ENCODE results near the gene SELENON. TPM values are rescaled to one million over a fixed set of nuclear protein-coding genes. Genes with fewer than 3 reads are reported as not detected.

SELENON gene
- total and polyA plus RNA-seq, 9 of the 15 experiments (the other 6 are each of a cell fraction or from before 2014, with no cell fraction given) = 0.43 to 26.7 (median 7.0) TPM

DNA sequence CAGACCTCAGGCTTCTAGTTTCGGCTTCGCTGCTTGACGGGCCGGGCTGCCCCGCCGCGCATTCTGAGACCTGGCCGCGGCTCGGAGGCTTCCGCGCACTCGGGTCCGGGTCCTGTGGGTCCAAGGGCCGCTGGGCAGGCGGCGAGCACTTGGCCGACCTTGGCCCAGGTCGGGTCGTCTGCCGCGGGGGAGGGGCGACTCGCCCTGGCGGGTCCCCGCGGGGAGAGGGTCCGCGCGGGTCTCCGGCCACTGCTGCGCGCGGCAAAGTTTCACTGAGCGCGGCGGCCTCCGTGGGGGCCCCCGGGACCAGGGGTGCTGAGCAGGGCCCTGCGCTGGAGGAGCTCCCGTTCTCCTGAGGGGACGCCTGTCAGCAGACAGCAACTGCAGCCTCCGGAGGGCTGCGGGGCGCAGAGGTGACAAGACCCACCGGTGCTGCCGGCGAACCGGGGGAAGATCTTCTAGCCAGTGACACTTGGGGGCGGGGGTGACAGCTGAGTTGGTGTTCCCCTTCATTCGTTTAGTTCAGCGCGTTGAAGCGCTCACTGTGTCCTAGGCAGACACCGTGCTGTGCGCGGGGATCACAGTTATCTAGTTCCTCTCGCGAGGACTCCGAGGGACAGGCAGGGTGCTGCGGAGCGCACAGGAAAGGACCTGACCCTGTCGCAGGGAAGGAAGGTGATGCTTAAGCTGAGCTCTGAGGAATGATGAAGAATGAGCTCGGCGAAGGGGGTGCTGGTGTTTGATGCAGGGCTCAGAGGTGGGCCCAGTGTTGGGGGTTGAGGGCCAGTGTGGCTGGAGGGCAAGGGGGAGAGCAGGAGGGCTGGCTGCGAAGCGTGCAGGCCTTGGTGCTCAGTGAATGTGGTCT, 20.5 kb downstream of the SELENON start (continued):
- TF ChIP-seq TEAD4 (IDR thresholded peaks at IDR 0.05; ENCODE audit: low read length) = no peak
- TF ChIP-seq TEAD4 (CRISPR knock-in tag; IDR thresholded peaks at IDR 0.05; ENCODE audit: borderline replicate concordance) = no peak
- TF ChIP-seq BMI1 (IDR thresholded peaks at IDR 0.05; ENCODE audit: low read length) = no peak
- no peak for TF ChIP-seq CBFA2T3 (IDR thresholded peaks at IDR 0.05)
- TF ChIP-seq HNRNPK (IDR thresholded peaks at IDR 0.05; ENCODE audit: low read depth, low read length, poor library complexity, severe bottlenecking) = no peak
- TF ChIP-seq, protein P1, sequence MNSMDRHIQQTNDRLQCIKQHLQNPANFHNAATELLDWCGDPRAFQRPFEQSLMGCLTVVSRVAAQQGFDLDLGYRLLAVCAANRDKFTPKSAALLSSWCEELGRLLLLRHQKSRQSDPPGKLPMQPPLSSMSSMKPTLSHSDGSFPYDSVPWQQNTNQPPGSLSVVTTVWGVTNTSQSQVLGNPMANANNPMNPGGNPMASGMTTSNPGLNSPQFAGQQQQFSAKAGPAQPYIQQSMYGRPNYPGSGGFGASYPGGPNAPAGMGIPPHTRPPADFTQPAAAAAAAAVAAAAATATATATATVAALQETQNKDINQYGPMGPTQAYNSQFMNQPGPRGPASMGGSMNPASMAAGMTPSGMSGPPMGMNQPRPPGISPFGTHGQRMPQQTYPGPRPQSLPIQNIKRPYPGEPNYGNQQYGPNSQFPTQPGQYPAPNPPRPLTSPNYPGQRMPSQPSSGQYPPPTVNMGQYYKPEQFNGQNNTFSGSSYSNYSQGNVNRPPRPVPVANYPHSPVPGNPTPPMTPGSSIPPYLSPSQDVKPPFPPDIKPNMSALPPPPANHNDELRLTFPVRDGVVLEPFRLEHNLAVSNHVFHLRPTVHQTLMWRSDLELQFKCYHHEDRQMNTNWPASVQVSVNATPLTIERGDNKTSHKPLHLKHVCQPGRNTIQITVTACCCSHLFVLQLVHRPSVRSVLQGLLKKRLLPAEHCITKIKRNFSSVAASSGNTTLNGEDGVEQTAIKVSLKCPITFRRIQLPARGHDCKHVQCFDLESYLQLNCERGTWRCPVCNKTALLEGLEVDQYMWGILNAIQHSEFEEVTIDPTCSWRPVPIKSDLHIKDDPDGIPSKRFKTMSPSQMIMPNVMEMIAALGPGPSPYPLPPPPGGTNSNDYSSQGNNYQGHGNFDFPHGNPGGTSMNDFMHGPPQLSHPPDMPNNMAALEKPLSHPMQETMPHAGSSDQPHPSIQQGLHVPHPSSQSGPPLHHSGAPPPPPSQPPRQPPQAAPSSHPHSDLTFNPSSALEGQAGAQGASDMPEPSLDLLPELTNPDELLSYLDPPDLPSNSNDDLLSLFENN (IDR thresholded peaks at IDR 0.05; ENCODE audit: low read depth in 2 of 2, low read length in 2 of 2) = 0 out of 4 replicates have a peak, but pooled peaks of 1 of the 2 experiments have one; percentile 28
- peak; percentile 32 for TF ChIP-seq CHD1 (IDR thresholded peaks at IDR 0.05; ENCODE audit: low read length)
- TF ChIP-seq ZNF24 (IDR thresholded peaks at IDR 0.05) = no peak; the same call in none of the 2 replicates
- peak; percentile 72 for TF ChIP-seq U2AF1 (optimal IDR thresholded peaks at IDR 0.05; ENCODE audit: low read depth, low read length)
- TF ChIP-seq FOSL1 (tag; conservative IDR thresholded peaks at IDR 0.05) = no peak
- 0 out of 2 replicates have a peak, but pooled peaks have one; percentile 23 for TF ChIP-seq DPF2 (IDR thresholded peaks at IDR 0.05)
- TF ChIP-seq FOXP1 (CRISPR knock-in tag; IDR thresholded peaks at IDR 0.05) = peak; percentile 59; the same call in 1 of the 2 replicates
- TF ChIP-seq, protein P2, sequence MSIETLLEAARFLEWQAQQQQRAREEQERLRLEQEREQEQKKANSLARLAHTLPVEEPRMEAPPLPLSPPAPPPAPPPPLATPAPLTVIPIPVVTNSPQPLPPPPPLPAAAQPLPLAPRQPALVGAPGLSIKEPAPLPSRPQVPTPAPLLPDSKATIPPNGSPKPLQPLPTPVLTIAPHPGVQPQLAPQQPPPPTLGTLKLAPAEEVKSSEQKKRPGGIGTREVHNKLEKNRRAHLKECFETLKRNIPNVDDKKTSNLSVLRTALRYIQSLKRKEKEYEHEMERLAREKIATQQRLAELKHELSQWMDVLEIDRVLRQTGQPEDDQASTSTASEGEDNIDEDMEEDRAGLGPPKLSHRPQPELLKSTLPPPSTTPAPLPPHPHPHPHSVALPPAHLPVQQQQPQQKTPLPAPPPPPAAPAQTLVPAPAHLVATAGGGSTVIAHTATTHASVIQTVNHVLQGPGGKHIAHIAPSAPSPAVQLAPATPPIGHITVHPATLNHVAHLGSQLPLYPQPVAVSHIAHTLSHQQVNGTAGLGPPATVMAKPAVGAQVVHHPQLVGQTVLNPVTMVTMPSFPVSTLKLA (conservative IDR thresholded peaks at IDR 0.05) = peak in 1 of 2 experiments; percentile 33; a peak in 1 of 4 replicates
- TF ChIP-seq, protein P3, sequence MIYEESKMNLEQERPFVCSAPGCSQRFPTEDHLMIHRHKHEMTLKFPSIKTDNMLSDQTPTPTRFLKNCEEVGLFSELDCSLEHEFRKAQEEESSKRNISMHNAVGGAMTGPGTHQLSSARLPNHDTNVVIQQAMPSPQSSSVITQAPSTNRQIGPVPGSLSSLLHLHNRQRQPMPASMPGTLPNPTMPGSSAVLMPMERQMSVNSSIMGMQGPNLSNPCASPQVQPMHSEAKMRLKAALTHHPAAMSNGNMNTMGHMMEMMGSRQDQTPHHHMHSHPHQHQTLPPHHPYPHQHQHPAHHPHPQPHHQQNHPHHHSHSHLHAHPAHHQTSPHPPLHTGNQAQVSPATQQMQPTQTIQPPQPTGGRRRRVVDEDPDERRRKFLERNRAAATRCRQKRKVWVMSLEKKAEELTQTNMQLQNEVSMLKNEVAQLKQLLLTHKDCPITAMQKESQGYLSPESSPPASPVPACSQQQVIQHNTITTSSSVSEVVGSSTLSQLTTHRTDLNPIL (CRISPR knock-in tag; IDR thresholded peaks at IDR 0.05) = no peak
- no peak for TF ChIP-seq ZC3H8 (IDR thresholded peaks at IDR 0.05)
- TF ChIP-seq GABPB1 (CRISPR knock-in tag; IDR thresholded peaks at IDR 0.05) = no peak
- TF ChIP-seq, protein P4, sequence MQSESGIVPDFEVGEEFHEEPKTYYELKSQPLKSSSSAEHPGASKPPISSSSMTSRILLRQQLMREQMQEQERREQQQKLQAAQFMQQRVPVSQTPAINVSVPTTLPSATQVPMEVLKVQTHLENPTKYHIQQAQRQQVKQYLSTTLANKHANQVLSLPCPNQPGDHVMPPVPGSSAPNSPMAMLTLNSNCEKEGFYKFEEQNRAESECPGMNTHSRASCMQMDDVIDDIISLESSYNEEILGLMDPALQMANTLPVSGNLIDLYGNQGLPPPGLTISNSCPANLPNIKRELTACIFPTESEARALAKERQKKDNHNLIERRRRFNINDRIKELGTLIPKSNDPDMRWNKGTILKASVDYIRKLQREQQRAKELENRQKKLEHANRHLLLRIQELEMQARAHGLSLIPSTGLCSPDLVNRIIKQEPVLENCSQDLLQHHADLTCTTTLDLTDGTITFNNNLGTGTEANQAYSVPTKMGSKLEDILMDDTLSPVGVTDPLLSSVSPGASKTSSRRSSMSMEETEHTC (IDR thresholded peaks at IDR 0.05) = no peak
- no peak for TF ChIP-seq NCOA6 (IDR thresholded peaks at IDR 0.05)

All from K562 (cell line).